ENCODE measurements around the gene ZNF718. TPM values are rescaled to one million over a fixed set of nuclear protein-coding genes. Genes with fewer than 3 reads are reported as not detected.

The ZNF718 gene
- total RNA-seq, 4 donors from 2014 or later: 4.1 to 7.2 (median 4.8) TPM

GRCh38 chr4:125833-126232, 1.5 kb downstream of the ZNF718 start:
- Histone ChIP-seq H3K4me3 (peak overlapping the region; percentile 54 to 92 (median 78)), H3K36me3 (peaks cover 0 to 47% (median 0%) of the 10 kb centered on the region in 3 donors), H3K9me3 (peaks cover 0 to 50% (median 0%) of the 10 kb centered on the region in 3 donors), H3K4me1 (peaks cover 8 to 21% (median 8%) of the 10 kb centered on the region in 3 donors), H3K27ac (peak overlapping the region; percentile 84 to 95 (median 92)), H3K27me3 (no peaks in the 10 kb centered on the region)
- intact Hi-C loops (cut with DNase I): no loop called here
- 44 to 60% methylated on average over 5 of the region's 5 CpGs for WGBS, 2 donors
- DNase-seq: no peak
- TF ChIP-seq POLR2A (IDR thresholded peaks at IDR 0.05) (no peak), CTCF (IDR thresholded peaks at IDR 0.05) (no peak)

- Histone ChIP-seq H3K27ac (no peak overlapping the region), H3K36me3 (peaks cover 9 to 100% (median 15%) of the 10 kb centered on the region in 3 donors), H3K27me3 (no peaks in the 10 kb centered on the region), H3K4me1 (no peaks in the 10 kb centered on the region), H3K9me3 (peaks cover 0 to 52% (median 32%) of the 10 kb centered on the region in 3 donors), H3K4me3 (no peak overlapping the region)
- DNase-seq: no peak
- intact Hi-C loops (cut with DNase I): no loop called here
- no peak for TF ChIP-seq POLR2A (IDR thresholded peaks at IDR 0.05)
- TF ChIP-seq CTCF (IDR thresholded peaks at IDR 0.05): no peak
- 100% methylated on average over 1 of the region's 1 CpG for WGBS, 2 donors
Measured at GRCh38 chr4:132483-132882, 8.2 kb downstream of the ZNF718 start.

GRCh38 chr4:138935-139334, 14.6 kb downstream of the ZNF718 start:
- H3K36me3 ChIP-seq: peaks cover 8 to 98% (median 18%) of the 10 kb centered on the region in 3 donors
- no peak for DNase-seq
- H3K9me3 ChIP-seq: peaks cover 0 to 98% (median 79%) of the 10 kb centered on the region in 3 donors
- H3K27me3 ChIP-seq: no peaks in the 10 kb centered on the region
- no peak for TF ChIP-seq CTCF (IDR thresholded peaks at IDR 0.05)
- no peak for TF ChIP-seq POLR2A (IDR thresholded peaks at IDR 0.05)
- no peak overlapping the region for H3K27ac ChIP-seq
- H3K4me3 ChIP-seq: no peak overlapping the region
- no peaks in the 10 kb centered on the region for H3K4me1 ChIP-seq
- intact Hi-C loops (cut with DNase I): no loop called here
- WGBS, 2 donors: 87 to 92% methylated on average over 3 of the region's 3 CpGs

GRCh38 chr4:139691-140090, 15.4 kb downstream of the ZNF718 start:
- WGBS, 2 donors: 87 to 93% methylated on average over 5 to 8 of the region's 8 CpGs
- no peaks in the 10 kb centered on the region for H3K4me1 ChIP-seq
- H3K27me3 ChIP-seq: no peaks in the 10 kb centered on the region
- DNase-seq: no peak
- H3K36me3 ChIP-seq: peaks cover 8 to 95% (median 14%) of the 10 kb centered on the region in 3 donors
- peaks cover 0 to 98% (median 78%) of the 10 kb centered on the region in 3 donors for H3K9me3 ChIP-seq
- H3K27ac ChIP-seq: no peak overlapping the region
- no peak for TF ChIP-seq POLR2A (IDR thresholded peaks at IDR 0.05)
- TF ChIP-seq CTCF (IDR thresholded peaks at IDR 0.05): no peak
- H3K4me3 ChIP-seq: no peak overlapping the region
- intact Hi-C loops (cut with DNase I): no loop called here

GRCh38 chr4:146621-147020, 22.3 kb downstream of the ZNF718 start:
- intact Hi-C loops (cut with DNase I): no loop called here
- Histone ChIP-seq H3K27ac (no peak overlapping the region), H3K9me3 (peaks cover 5 to 99% (median 89%) of the 10 kb centered on the region in 3 donors), H3K27me3 (no peaks in the 10 kb centered on the region), H3K4me3 (no peak overlapping the region), H3K4me1 (no peaks in the 10 kb centered on the region), H3K36me3 (peaks cover 0 to 83% (median 0%) of the 10 kb centered on the region in 3 donors)
- 90 to 96% methylated on average over 1 of the region's 1 CpG for WGBS, 2 donors
- TF ChIP-seq POLR2A (IDR thresholded peaks at IDR 0.05): no peak
- TF ChIP-seq CTCF (IDR thresholded peaks at IDR 0.05): no peak
- DNase-seq: no peak
